Endothelial cell of umbilical vein (primary cell): ENCODE measurements around the gene DAND5. TPM values are rescaled to one million over a fixed set of nuclear protein-coding genes. Genes with fewer than 3 reads are reported as not detected.

Experiments
- BruUV-seq: library from RNA; stranded (reverse); fragments of 400-500 nt; replicated peaks from 2 replicates; lab custom pipeline; 2021; lab: Mats Ljungman, UMichigan
- CTCF ChIA-PET: fragments of 300-600, 350-600 bp; sonication (Branson Sonifier 250); formaldehyde crosslinking; loops from one replicate; lab custom pipeline; 2021; ENCODE audit warnings: antibody characterized with exemption, inconsistent platforms; lab: Charles Lee
- POLR2A ChIA-PET: fragments of 300-600, 350-600 bp; sonication (Branson Sonifier 250); formaldehyde crosslinking; loops from one replicate; lab custom pipeline; 2021; ENCODE audit warnings: antibody characterized with exemption, inconsistent platforms; lab: Charles Lee
- DNase-seq: peaks from one replicate; pipeline ENCODE4 v3.0.0-alpha.2; 2011; ENCODE audit warnings: low read depth, low spot score
- FAIRE-seq: peaks from 2 replicates; lab custom pipeline; 2011; peaks lifted over from hg19 to GRCh38; lab: Jason Lieb, UNC
- H2AFZ ChIP-seq: 2 replicates; pipeline ENCODE4 v1.6.0; 2012; ENCODE audit warnings: low read depth, low read length, control low read depth, inconsistent platforms
- H3K27ac ChIP-seq: 2 replicates; pipeline ENCODE4 v1.5.1; 2011; ENCODE audit warnings: low read depth, mild to moderate bottlenecking, control low read depth, low read length, moderate library complexity; ENCODE audit not compliant: insufficient read depth
- H3K27me3 ChIP-seq, 2 experiments: 2 replicates each; pipeline versions ENCODE4 v1.6.0 to v1.6.1; 2011; ENCODE audit warnings: low read length in 2 of 2, mixed read lengths in 1 of 2; ENCODE audit not compliant: control insufficient read depth in 2 of 2, insufficient read depth in 2 of 2
- H3K36me3 ChIP-seq, 2 experiments: 2 replicates in 1 of 2; 3 replicates in 1 of 2; pipeline ENCODE4 v1.5.1; 2011; ENCODE audit warnings: low read length in 2 of 2, mild to moderate bottlenecking in 1 of 2, moderate library complexity in 1 of 2; ENCODE audit not compliant: control insufficient read depth in 2 of 2, insufficient read depth in 2 of 2; ENCODE audit errors: extremely low read depth in 1 of 2
- H3K4me1 ChIP-seq: 3 replicates; pipeline ENCODE4 v1.5.1; 2011; ENCODE audit warnings: mild to moderate bottlenecking, low read length; ENCODE audit not compliant: control insufficient read depth, insufficient read depth; ENCODE audit errors: extremely low read depth
- H3K4me2 ChIP-seq: 2 replicates; pipeline ENCODE4 v1.6.1; 2011; ENCODE audit warnings: low read length, control low read depth, mixed read lengths; ENCODE audit not compliant: insufficient read depth
- H3K4me3 ChIP-seq, 3 experiments: fragments of 200-600 bp in 1 of 3; sonication (generic), shearing (Covaris generic) in 1 of 3; replicated peaks in 1 of 3; 2 replicates each; pipeline ENCODE4 v1.5.1; 2011 to 2016; ENCODE audit warnings: control low read depth in 3 of 3, low read length in 3 of 3, mild to moderate bottlenecking in 2 of 3, inconsistent platforms in 1 of 3, low read depth in 1 of 3, moderate library complexity in 1 of 3; ENCODE audit not compliant: insufficient read depth in 1 of 3
- H3K79me2 ChIP-seq: 2 replicates; pipeline ENCODE4 v1.6.0; 2012; ENCODE audit warnings: low read length, inconsistent platforms; ENCODE audit not compliant: control insufficient read depth, insufficient read depth
- H3K9ac ChIP-seq: replicated peaks from 2 replicates; pipeline ENCODE3; 2011; ENCODE audit warnings: low read length, control low read depth; ENCODE audit not compliant: insufficient read depth; ENCODE audit errors: extremely low read depth
- H3K9me1 ChIP-seq: replicated peaks from 3 replicates; pipeline ENCODE4 v1.6.0; 2011; ENCODE audit warnings: mild to moderate bottlenecking, low read length; ENCODE audit not compliant: control insufficient read depth, insufficient read depth; ENCODE audit errors: extremely low read depth
- H3K9me3 ChIP-seq: replicated peaks from 2 replicates; pipeline ENCODE4 v1.5.1; 2012; ENCODE audit warnings: low read length, inconsistent platforms; ENCODE audit not compliant: control insufficient read depth, insufficient read depth
- H4K20me1 ChIP-seq: replicated peaks from 2 replicates; pipeline ENCODE3; 2011; ENCODE audit warnings: mild to moderate bottlenecking, low read length; ENCODE audit not compliant: control insufficient read depth, insufficient read depth; ENCODE audit errors: extremely low read depth
- CTCF ChIP-seq, 2 donors: IDR thresholded peaks; 1 replicate in 1 of 2; 2 replicates in 1 of 2; pipeline ENCODE4 v1.5.1; 2011; ENCODE audit warnings: low read length in 2 of 2, mild to moderate bottlenecking in 2 of 2, moderate library complexity in 2 of 2, control low read depth in 1 of 2, inconsistent platforms in 1 of 2, low read depth in 1 of 2; ENCODE audit not compliant: insufficient read depth in 1 of 2; ENCODE audit errors: extremely low read depth in 1 of 2
- EZH2 ChIP-seq: IDR thresholded peaks from 2 replicates; pipeline ENCODE4 v1.6.1; 2012; ENCODE audit warnings: borderline replicate concordance, low read depth, mild to moderate bottlenecking, moderate library complexity, low read length, inconsistent platforms; ENCODE audit not compliant: severe bottlenecking
- FOS ChIP-seq: IDR thresholded peaks from 2 replicates; pipeline ENCODE4 v1.6.1; 2011; ENCODE audit warnings: mild to moderate bottlenecking, low read length, moderate library complexity, borderline replicate concordance; ENCODE audit not compliant: insufficient read depth
- GATA2 ChIP-seq: IDR thresholded peaks from 2 replicates; pipeline ENCODE4 v1.7.0; 2011; ENCODE audit warnings: low read depth, mild to moderate bottlenecking, moderate library complexity, mixed read lengths, low read length; ENCODE audit not compliant: insufficient read length, insufficient read depth
- JUN ChIP-seq: IDR thresholded peaks from 2 replicates; pipeline ENCODE4 v1.6.1; 2011; ENCODE audit warnings: borderline replicate concordance, low read depth; ENCODE audit not compliant: insufficient read length, insufficient read depth
- MAX ChIP-seq: IDR thresholded peaks from 2 replicates; pipeline ENCODE4 v1.6.1; 2011; ENCODE audit not compliant: insufficient read depth, insufficient read length
- MYC ChIP-seq: IDR thresholded peaks from one replicate; pipeline ENCODE4 v1.6.1; 2011; ENCODE audit warnings: mild to moderate bottlenecking, low read depth, low read length
- POLR2A ChIP-seq: IDR thresholded peaks from 2 replicates; pipeline ENCODE4 v1.6.1; 2012; ENCODE audit warnings: low read depth, mild to moderate bottlenecking, control low read depth, low read length
- POLR2AphosphoS5 ChIP-seq: IDR thresholded peaks from 2 replicates; pipeline ENCODE4 v1.6.1; 2012; ENCODE audit warnings: low read depth, mild to moderate bottlenecking, control low read depth, low read length, moderate library complexity; ENCODE audit not compliant: insufficient read depth
- dilution Hi-C: fragments of 300-500 bp; cut with MboI; formaldehyde crosslinking; loops from one replicate; pipeline ENCODE4 v1.15.0; 2019; ENCODE audit warnings: low sequenced_read_pairs; ENCODE audit not compliant: extremely low pct_ligation_motif_present
- intact Hi-C: fragments of 100-400 bp; cut with micrococcal nuclease; formaldehyde crosslinking; loops from one replicate; pipeline ENCODE4 v1.10.0; 2022
- polyA plus RNA-seq, 4 experiments: library from polyadenylated mRNA; depleted of rRNA in 3 of 4; stranded (reverse) in 3 of 4; unstranded in 1 of 4; fragments of >200 nt; gene quantifications; 2 replicates each; pipeline versions ENCODE4 v1.2.1 to v1.2.3, GENCODE V29; 2011 to 2012; ENCODE audit warnings: missing spikeins in 1 of 4
- total RNA-seq: library from RNA; stranded (reverse); gene quantifications from 2 replicates; pipeline ENCODE4 v1.2.3, GENCODE V29; 2021

Gene DAND5
- total and polyA plus RNA-seq, 2 donors (not counting 3 experiments of a cell fraction or from before 2014, with no cell fraction given): 0.06 to 0.20 TPM

GRCh38 chr19:13022111-13022858 lies 52.9 kb downstream of the DAND5 start:
- Histone ChIP-seq H3K27ac (no peak overlapping the region), H3K4me1 (peaks cover 49% of the 10 kb centered on the region), H2AFZ (peak overlapping the region; percentile 88), H3K4me3 (no peak overlapping the region), H3K79me2 (no peaks in the 10 kb centered on the region), H3K9me3 (no peaks in the 10 kb centered on the region), H3K9ac (peak overlapping the region; percentile 40), H3K9me1 (no peaks in the 10 kb centered on the region), H3K4me2 (peak overlapping the region; percentile 70), H4K20me1 (no peaks in the 10 kb centered on the region), H3K36me3 (no peaks in the 10 kb centered on the region), H3K27me3 (no peaks in the 10 kb centered on the region)
- TF ChIP-seq POLR2AphosphoS5: no peak
- no peak for TF ChIP-seq EZH2
- no peak for TF ChIP-seq JUN
- no peak for TF ChIP-seq FOS
- TF ChIP-seq GATA2: no peak
- TF ChIP-seq CTCF (IDR thresholded peaks at IDR 0.05; ENCODE audit: extremely low read depth in 1 of 2, insufficient read depth in 1 of 2, low read depth in 1 of 2, low read length in 2 of 2): no peak
- no peak for TF ChIP-seq POLR2A
- TF ChIP-seq MYC: no peak
- TF ChIP-seq MAX: no peak
- FAIRE-seq (no peak), DNase-seq (no peak)
- ChIA-PET POLR2A (interaction anchor here (1.0 kb wide), 1 partner anchor 39 kb away, joined by 4 read pairs; no protein-coding TSS in a partner anchor), CTCF (interaction anchor here (0.6 to 4.5 kb wide), 15 partner anchors 9 to 1880 kb away, joined by 3 to 38 read pairs (median 5); no protein-coding TSS in a partner anchor)
- intact Hi-C loops (loop anchor here (5.0 kb wide), 1 partner anchor 40 kb away; no protein-coding TSS in a partner anchor), dilution Hi-C loops (no loop called here)
- BruUV-seq: no TSS peak
